H1 (cell line): ENCODE data around the gene SLC25A34.

Experiments used
- CTBP2 ChIP-seq: IDR thresholded peaks from 2 replicates; pipeline ENCODE4 v1.7.0; 2011; ENCODE audit warnings: borderline replicate concordance, mild to moderate bottlenecking, moderate library complexity, mixed read lengths, low read length; ENCODE audit not compliant: insufficient read depth, insufficient read length
- EGR1 ChIP-seq: IDR thresholded peaks from 2 replicates; pipeline ENCODE4 v1.6.1; 2011; ENCODE audit warnings: low read depth, low read length, borderline replicate concordance
- EZH2 ChIP-seq: fragments of 200-600 bp; sonication (generic); IDR thresholded peaks from 2 replicates; pipeline ENCODE4 v1.7.1; 2012; ENCODE audit warnings: low read depth, mild to moderate bottlenecking, moderate library complexity, low read length, inconsistent platforms; ENCODE audit not compliant: severe bottlenecking
- GABPA ChIP-seq: IDR thresholded peaks from 2 replicates; pipeline ENCODE4 v1.6.1; 2011; ENCODE audit warnings: mild to moderate bottlenecking, low read length, moderate library complexity, borderline replicate concordance; ENCODE audit not compliant: insufficient read depth
- JUN ChIP-seq: IDR thresholded peaks from 2 replicates; pipeline ENCODE4 v1.6.1; 2011; ENCODE audit warnings: low read depth, mild to moderate bottlenecking, improper control_type of control experiment, low read length
- KDM1A ChIP-seq: fragments of 200-600, 300-600 bp; sonication (generic); IDR thresholded peaks from 2 replicates; pipeline ENCODE4 v1.7.1; 2016; ENCODE audit warnings: mild to moderate bottlenecking, low read length, borderline replicate concordance
- POLR2A ChIP-seq, 2 experiments: IDR thresholded peaks; 1 replicate in 1 of 2; 2 replicates in 1 of 2; pipeline ENCODE4 v1.6.1; 2011; ENCODE audit warnings: low read depth in 2 of 2, low read length in 2 of 2, mild to moderate bottlenecking in 2 of 2; ENCODE audit errors: control extremely low read depth in 1 of 2
- POLR2AphosphoS5 ChIP-seq: IDR thresholded peaks from 2 replicates; pipeline ENCODE4 v1.6.1; 2011; ENCODE audit warnings: low read depth, low read length
- RFX5 ChIP-seq: IDR thresholded peaks from 2 replicates; pipeline ENCODE4 v1.6.1; 2011; ENCODE audit warnings: low read depth, low read length, improper control_type of control experiment, borderline replicate concordance
- RNF2 ChIP-seq: fragments of 200-900, 300-1000 bp; sonication (generic); IDR thresholded peaks from 2 replicates; pipeline ENCODE4 v1.7.1; 2016; ENCODE audit warnings: borderline replicate concordance, low read depth, mild to moderate bottlenecking, antibody characterized with exemption, low read length; ENCODE audit not compliant: poor library complexity, severe bottlenecking; ENCODE audit errors: missing control alignments
- SIN3A ChIP-seq, 2 experiments: IDR thresholded peaks in 1 of 2; conservative IDR thresholded peaks in 1 of 2; 2 replicates each; pipeline ENCODE4 v1.6.1; 2011 to 2012; ENCODE audit warnings: low read length in 2 of 2, improper control_type of control experiment in 1 of 2, low read depth in 1 of 2, mild to moderate bottlenecking in 1 of 2
- YY1 ChIP-seq: IDR thresholded peaks from 2 replicates; pipeline ENCODE4 v1.6.1; 2011; ENCODE audit warnings: low read depth, mild to moderate bottlenecking, low read length
- TF ChIP-seq, protein P1 (sequence below), 3 experiments: IDR thresholded peaks; 1 replicate in 2 of 3; 2 replicates in 1 of 3; pipeline versions ENCODE4 v1.5.1 to v1.6.1; 2011; ENCODE audit warnings: low read length in 3 of 3, mild to moderate bottlenecking in 3 of 3, inconsistent platforms in 2 of 3, low read depth in 1 of 3, moderate library complexity in 1 of 3; ENCODE audit not compliant: insufficient read depth in 1 of 3; ENCODE audit errors: control extremely low read depth in 1 of 3
- TF ChIP-seq, protein P2 (sequence below): IDR thresholded peaks from 2 replicates; pipeline ENCODE4 v1.6.1; 2012; ENCODE audit warnings: inconsistent platforms

DNA sequence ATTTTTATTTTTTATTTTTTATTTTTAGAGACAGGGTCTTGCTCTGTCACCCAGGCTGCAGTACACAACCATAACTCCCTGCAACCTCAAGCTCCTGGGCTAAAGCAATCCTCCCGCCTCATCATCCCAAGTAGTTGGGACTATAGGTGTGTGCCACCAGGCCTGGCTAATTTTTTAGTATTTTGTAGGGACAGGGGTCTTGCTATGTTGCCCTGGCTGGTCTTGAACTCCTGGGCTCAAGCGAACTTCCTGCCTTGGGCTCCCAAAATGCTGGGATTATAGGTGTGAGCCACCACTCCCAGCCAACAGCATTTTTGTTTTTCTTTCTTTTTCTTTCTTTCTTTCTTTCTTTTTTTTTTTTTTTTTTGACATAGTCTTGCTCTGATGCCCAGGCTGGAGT, 37.9 kb upstream of the SLC25A34 start:
- TF ChIP-seq YY1 (no peak), KDM1A (no peak), CTBP2 (no peak), GABPA (no peak), SIN3A (conservative IDR thresholded peaks at IDR 0.05 in 1 of 2, IDR thresholded peaks at IDR 0.05 in 1 of 2; ENCODE audit: low read depth in 1 of 2, low read length in 2 of 2) (no peak), EGR1 (no peak), POLR2AphosphoS5 (no peak), RNF2 (no peak), POLR2A (IDR thresholded peaks at IDR 0.05; ENCODE audit: control extremely low read depth in 1 of 2, low read depth in 2 of 2, low read length in 2 of 2) (no peak), EZH2 (no peak), RFX5 (no peak), JUN (no peak)
- TF ChIP-seq, protein P1, sequence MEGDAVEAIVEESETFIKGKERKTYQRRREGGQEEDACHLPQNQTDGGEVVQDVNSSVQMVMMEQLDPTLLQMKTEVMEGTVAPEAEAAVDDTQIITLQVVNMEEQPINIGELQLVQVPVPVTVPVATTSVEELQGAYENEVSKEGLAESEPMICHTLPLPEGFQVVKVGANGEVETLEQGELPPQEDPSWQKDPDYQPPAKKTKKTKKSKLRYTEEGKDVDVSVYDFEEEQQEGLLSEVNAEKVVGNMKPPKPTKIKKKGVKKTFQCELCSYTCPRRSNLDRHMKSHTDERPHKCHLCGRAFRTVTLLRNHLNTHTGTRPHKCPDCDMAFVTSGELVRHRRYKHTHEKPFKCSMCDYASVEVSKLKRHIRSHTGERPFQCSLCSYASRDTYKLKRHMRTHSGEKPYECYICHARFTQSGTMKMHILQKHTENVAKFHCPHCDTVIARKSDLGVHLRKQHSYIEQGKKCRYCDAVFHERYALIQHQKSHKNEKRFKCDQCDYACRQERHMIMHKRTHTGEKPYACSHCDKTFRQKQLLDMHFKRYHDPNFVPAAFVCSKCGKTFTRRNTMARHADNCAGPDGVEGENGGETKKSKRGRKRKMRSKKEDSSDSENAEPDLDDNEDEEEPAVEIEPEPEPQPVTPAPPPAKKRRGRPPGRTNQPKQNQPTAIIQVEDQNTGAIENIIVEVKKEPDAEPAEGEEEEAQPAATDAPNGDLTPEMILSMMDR (IDR thresholded peaks at IDR 0.05; ENCODE audit: control extremely low read depth in 1 of 3, insufficient read depth in 1 of 3, low read depth in 1 of 3, low read length in 3 of 3): no peak
- TF ChIP-seq, protein P2, sequence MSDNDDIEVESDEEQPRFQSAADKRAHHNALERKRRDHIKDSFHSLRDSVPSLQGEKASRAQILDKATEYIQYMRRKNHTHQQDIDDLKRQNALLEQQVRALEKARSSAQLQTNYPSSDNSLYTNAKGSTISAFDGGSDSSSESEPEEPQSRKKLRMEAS: no peak
